ENCODE measurements around the gene SNTA1. TPM values are rescaled to one million over a fixed set of nuclear protein-coding genes. Genes with fewer than 3 reads are reported as not detected.

Gene SNTA1
- total and polyA plus RNA-seq, 2 of the 13 experiments (the other 11 are each of a cell fraction or from before 2014, with no cell fraction given): 16.4 to 18.3 TPM

- TF ChIP-seq AHDC1 (CRISPR knock-in tag; IDR thresholded peaks at IDR 0.05; ENCODE audit: borderline replicate concordance): peak; percentile 37; the same call in 1 of the 2 replicates
- peak; percentile 81; the same call in 1 of the 2 replicates for TF ChIP-seq ZBTB20 (CRISPR knock-in tag; IDR thresholded peaks at IDR 0.05; ENCODE audit: borderline replicate concordance, low read depth)
- TF ChIP-seq CAMTA2 (CRISPR knock-in tag; IDR thresholded peaks at IDR 0.05; ENCODE audit: borderline replicate concordance): 0 out of 2 replicates have a peak, but pooled peaks have one; percentile 8
- peak; percentile 25 for TF ChIP-seq STAG1 (CRISPR knock-in tag; IDR thresholded peaks at IDR 0.05)
- no peak for TF ChIP-seq ZNF367 (CRISPR knock-in tag; IDR thresholded peaks at IDR 0.05; ENCODE audit: borderline replicate concordance)
- TF ChIP-seq ZNF879 (CRISPR knock-in tag; IDR thresholded peaks at IDR 0.05): no peak; the same call in 1 of the 2 replicates
- no peak for TF ChIP-seq NCOA5 (CRISPR knock-in tag; IDR thresholded peaks at IDR 0.05)
- TF ChIP-seq BCL3 (CRISPR knock-in tag; IDR thresholded peaks at IDR 0.05): peak; percentile 60; the same call in 1 of the 2 replicates
- TF ChIP-seq PRMT3 (CRISPR knock-in tag; IDR thresholded peaks at IDR 0.05; ENCODE audit: borderline replicate concordance, low read depth): peak; percentile 91
- peak; percentile 75; the same call in 1 of the 2 replicates for TF ChIP-seq ZHX2 (IDR thresholded peaks at IDR 0.05; ENCODE audit: low read depth)
- TF ChIP-seq ZHX2 (CRISPR knock-in tag; IDR thresholded peaks at IDR 0.05; ENCODE audit: borderline replicate concordance): no peak; the same call in 1 of the 2 replicates
- peak; percentile 68; the same call in 1 of the 2 replicates for TF ChIP-seq ZFP82 (CRISPR knock-in tag; IDR thresholded peaks at IDR 0.05; ENCODE audit: borderline replicate concordance)
- TF ChIP-seq SP140L (CRISPR knock-in tag; IDR thresholded peaks at IDR 0.05; ENCODE audit: borderline replicate concordance): peak; percentile 56; the same call in 1 of the 2 replicates
- no peak for TF ChIP-seq AGO1 (IDR thresholded peaks at IDR 0.05; ENCODE audit: low read depth, low read length, poor library complexity, severe bottlenecking)
- TF ChIP-seq TMF1 (CRISPR knock-in tag; IDR thresholded peaks at IDR 0.05; ENCODE audit: low read depth): peak; percentile 74; the same call in 1 of the 2 replicates
- TF ChIP-seq SNAPC2 (CRISPR knock-in tag; IDR thresholded peaks at IDR 0.05): peak; percentile 94
- TF ChIP-seq PAF1 (CRISPR knock-in tag; IDR thresholded peaks at IDR 0.05): no peak
Observed at GRCh38 chr20:33489495-33490022, 46.0 kb upstream of the SNTA1 start (continued).
